ENCODE measurements around the gene EEFSEC.

EEFSEC gene

GRCh38 chr3:128247666-128248409 is 94.6 kb downstream of the EEFSEC start:
- no peak for DNase-seq

- no peak for DNase-seq
Observed at GRCh38 chr3:128252083-128252482, 98.8 kb downstream of the EEFSEC start.

- DNase-seq = no peak
Observed at GRCh38 chr3:128253150-128253549, 99.9 kb downstream of the EEFSEC start.

GRCh38 chr3:128254066-128254590 is 100.8 kb downstream of the EEFSEC start:
- DNase-seq = no peak

GRCh38 chr3:128254967-128255366 is 101.7 kb downstream of the EEFSEC start:
- DNase-seq = no peak

GRCh38 chr3:128256131-128256530 is 102.8 kb downstream of the EEFSEC start:
- DNase-seq = no peak

GRCh38 chr3:128257632-128258031 is 104.4 kb downstream of the EEFSEC start:
- no peak for DNase-seq

GRCh38 chr3:128260275-128260674 is 107.0 kb downstream of the EEFSEC start:
- DNase-seq = no peak

GRCh38 chr3:128262457-128262856 is 109.2 kb downstream of the EEFSEC start:
- DNase-seq = no peak

- DNase-seq = no peak
Observed at GRCh38 chr3:128263118-128263517, 109.8 kb downstream of the EEFSEC start.

GRCh38 chr3:128263946-128264345 is 110.7 kb downstream of the EEFSEC start:
- DNase-seq = no peak

- no peak for DNase-seq
Observed at GRCh38 chr3:128266453-128266852, 113.2 kb downstream of the EEFSEC start.

GRCh38 chr3:128267541-128267940 is 114.3 kb downstream of the EEFSEC start:
- DNase-seq = no peak

- no peak for DNase-seq
Observed at GRCh38 chr3:128269006-128269775, 115.9 kb downstream of the EEFSEC start.

GRCh38 chr3:128269796-128270195 is 116.5 kb downstream of the EEFSEC start:
- DNase-seq = no peak

GRCh38 chr3:128270559-128271492 is 117.5 kb downstream of the EEFSEC start:
- DNase-seq = no peak

- DNase-seq = no peak
Observed at GRCh38 chr3:128271536-128272332, 118.5 kb downstream of the EEFSEC start.

GRCh38 chr3:128273109-128273840 is 120.0 kb downstream of the EEFSEC start:
- no peak for DNase-seq

- DNase-seq = no peak
Observed at GRCh38 chr3:128273841-128274573, 120.7 kb downstream of the EEFSEC start.

GRCh38 chr3:128274837-128275236 is 121.6 kb downstream of the EEFSEC start:
- no peak for DNase-seq

Measured in MV-4-11 (cell line).